HL-60 (cell line): ENCODE measurements around the gene KRTAP29-1.

Source experiments
- DNase-seq, 2 experiments: peaks; one replicate each; pipeline ENCODE4 v3.0.0-alpha.2; 2010 to 2020; ENCODE audit warnings: low read depth in 1 of 2, low spot score in 1 of 2
- H3K27ac ChIP-seq: fragments of 250-450 bp; sonication (Bioruptor Pico); replicated peaks from 2 replicates; pipeline ENCODE4 v1.5.1; 2020; ENCODE audit warnings: mild to moderate bottlenecking, moderate library complexity
- H3K27me3 ChIP-seq: fragments of 250-450 bp; sonication (Bioruptor Pico); 2 replicates; pipeline ENCODE4 v1.5.1; 2021; ENCODE audit warnings: mild to moderate bottlenecking, moderate library complexity; ENCODE audit not compliant: insufficient read depth, poor library complexity, severe bottlenecking
- H3K4me3 ChIP-seq: replicated peaks from 2 replicates; pipeline ENCODE4 v1.5.1; 2011; ENCODE audit warnings: mild to moderate bottlenecking, control low read depth, low read length; ENCODE audit not compliant: insufficient read depth
- CTCF ChIP-seq: IDR thresholded peaks from one replicate; pipeline ENCODE4 v1.5.1; 2011; ENCODE audit warnings: low read length, control low read depth, inconsistent platforms; ENCODE audit not compliant: insufficient read depth
- GABPA ChIP-seq: IDR thresholded peaks from 2 replicates; pipeline ENCODE4 v1.6.1; 2012; ENCODE audit warnings: low read depth
- POLR2AphosphoS5 ChIP-seq: IDR thresholded peaks from 2 replicates; pipeline ENCODE4 v1.6.1; 2012; ENCODE audit warnings: low read depth
- SPI1 ChIP-seq: IDR thresholded peaks from 2 replicates; pipeline ENCODE4 v1.6.1; 2012; ENCODE audit warnings: low read depth, mild to moderate bottlenecking, borderline replicate concordance
- TF ChIP-seq, protein P1 (sequence below): IDR thresholded peaks from 2 replicates; pipeline ENCODE4 v1.6.1; 2012; ENCODE audit warnings: low read depth; ENCODE audit not compliant: insufficient replicate concordance

Gene KRTAP29-1

GRCh38 chr17:41301204-41301790 lies 1.4 kb downstream of the KRTAP29-1 start:
- H3K4me3 ChIP-seq: no peak overlapping the region
- no peak for DNase-seq
- no peak for TF ChIP-seq SPI1
- TF ChIP-seq, protein P1, sequence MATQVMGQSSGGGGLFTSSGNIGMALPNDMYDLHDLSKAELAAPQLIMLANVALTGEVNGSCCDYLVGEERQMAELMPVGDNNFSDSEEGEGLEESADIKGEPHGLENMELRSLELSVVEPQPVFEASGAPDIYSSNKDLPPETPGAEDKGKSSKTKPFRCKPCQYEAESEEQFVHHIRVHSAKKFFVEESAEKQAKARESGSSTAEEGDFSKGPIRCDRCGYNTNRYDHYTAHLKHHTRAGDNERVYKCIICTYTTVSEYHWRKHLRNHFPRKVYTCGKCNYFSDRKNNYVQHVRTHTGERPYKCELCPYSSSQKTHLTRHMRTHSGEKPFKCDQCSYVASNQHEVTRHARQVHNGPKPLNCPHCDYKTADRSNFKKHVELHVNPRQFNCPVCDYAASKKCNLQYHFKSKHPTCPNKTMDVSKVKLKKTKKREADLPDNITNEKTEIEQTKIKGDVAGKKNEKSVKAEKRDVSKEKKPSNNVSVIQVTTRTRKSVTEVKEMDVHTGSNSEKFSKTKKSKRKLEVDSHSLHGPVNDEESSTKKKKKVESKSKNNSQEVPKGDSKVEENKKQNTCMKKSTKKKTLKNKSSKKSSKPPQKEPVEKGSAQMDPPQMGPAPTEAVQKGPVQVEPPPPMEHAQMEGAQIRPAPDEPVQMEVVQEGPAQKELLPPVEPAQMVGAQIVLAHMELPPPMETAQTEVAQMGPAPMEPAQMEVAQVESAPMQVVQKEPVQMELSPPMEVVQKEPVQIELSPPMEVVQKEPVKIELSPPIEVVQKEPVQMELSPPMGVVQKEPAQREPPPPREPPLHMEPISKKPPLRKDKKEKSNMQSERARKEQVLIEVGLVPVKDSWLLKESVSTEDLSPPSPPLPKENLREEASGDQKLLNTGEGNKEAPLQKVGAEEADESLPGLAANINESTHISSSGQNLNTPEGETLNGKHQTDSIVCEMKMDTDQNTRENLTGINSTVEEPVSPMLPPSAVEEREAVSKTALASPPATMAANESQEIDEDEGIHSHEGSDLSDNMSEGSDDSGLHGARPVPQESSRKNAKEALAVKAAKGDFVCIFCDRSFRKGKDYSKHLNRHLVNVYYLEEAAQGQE: no peak
- no peak for TF ChIP-seq CTCF
- no peak for TF ChIP-seq POLR2AphosphoS5
- no peak for TF ChIP-seq GABPA
- no peak overlapping the region for H3K27ac ChIP-seq
- no peaks in the 10 kb centered on the region for H3K27me3 ChIP-seq

DNA sequence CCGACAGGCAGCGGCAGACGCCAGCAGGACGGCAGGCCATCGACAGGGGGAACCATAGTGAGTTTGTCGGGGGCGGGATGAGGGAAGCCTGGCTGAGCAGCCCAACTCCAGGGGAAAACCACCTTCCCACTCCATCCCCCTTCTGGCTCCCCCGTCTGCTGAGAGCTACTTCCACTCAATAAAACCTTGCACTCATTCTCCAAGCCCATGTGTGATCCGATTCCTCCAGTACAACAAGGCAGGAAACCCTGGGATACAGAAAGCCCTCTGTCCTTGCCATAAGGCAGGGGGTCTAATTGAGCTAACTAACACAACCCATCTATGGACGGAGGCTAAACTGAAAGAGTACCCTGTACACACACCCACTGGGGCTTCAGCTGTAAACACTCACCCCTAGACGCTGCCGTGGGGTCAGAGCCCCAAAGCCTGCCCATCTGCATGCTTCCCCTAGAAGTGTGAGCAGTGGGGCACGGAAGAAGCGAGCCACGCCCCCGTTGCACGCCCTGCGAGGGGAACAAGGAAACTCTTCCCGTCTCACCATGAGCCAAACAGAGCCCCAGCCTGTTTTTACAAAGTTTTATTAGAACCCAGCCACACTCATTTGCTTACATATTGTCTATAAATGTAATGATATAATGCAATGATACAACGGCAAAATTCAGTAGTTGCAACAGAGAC lies 4.1 kb downstream of the KRTAP29-1 start:
- DNase-seq: no peak
- TF ChIP-seq CTCF (no peak), GABPA (no peak), POLR2AphosphoS5 (no peak), SPI1 (no peak)
- TF ChIP-seq, protein P1: no peak
- H3K4me3 ChIP-seq: no peak overlapping the region

DNA sequence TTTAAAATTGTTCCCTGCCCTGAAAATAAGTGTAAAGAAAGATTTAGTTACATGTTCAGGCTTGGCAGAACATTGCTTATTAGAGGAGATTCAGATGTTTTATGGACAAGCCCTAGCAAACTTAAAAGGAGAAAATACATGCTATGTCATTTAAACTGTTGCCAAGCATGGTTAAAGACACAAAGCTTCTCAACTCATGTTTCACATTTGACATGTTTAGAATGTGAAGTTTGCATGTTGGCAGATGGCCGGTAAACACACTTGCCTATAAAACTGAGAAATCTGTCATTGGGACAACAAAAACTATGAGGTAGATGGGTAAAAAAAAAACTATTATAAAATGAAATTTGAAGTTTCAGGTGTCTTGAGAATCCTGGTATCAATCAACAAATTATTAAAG lies 5.8 kb downstream of the KRTAP29-1 start:
- H3K4me3 ChIP-seq: no peak overlapping the region
- no peak for TF ChIP-seq SPI1
- no peak for TF ChIP-seq CTCF
- TF ChIP-seq, protein P1: no peak
- no peak for TF ChIP-seq POLR2AphosphoS5
- TF ChIP-seq GABPA: no peak
- no peaks in the 10 kb centered on the region for H3K27me3 ChIP-seq
- no peak for DNase-seq
- H3K27ac ChIP-seq: no peak overlapping the region

More for the DNA sequence above, 4.1 kb downstream of the KRTAP29-1 start:
- H3K27ac ChIP-seq: no peak overlapping the region
- H3K27me3 ChIP-seq: no peaks in the 10 kb centered on the region
